Activated CD8-positive, alpha-beta memory T cell treated with anti-CD3 and anti-CD28 coated beads, Interleukin-2, amount 50 U/mL, for 24 hours (primary cell): ENCODE measurements around the gene UQCC5.

Source experiments
- DNase-seq: peaks from one replicate; pipeline ENCODE4 v3.0.0-alpha.2; 2020; ENCODE audit errors: extremely low read depth

UQCC5 gene

GRCh38 chr3:52503788-52504424 is 32.5 kb upstream of the UQCC5 start:
- DNase-seq = no peak

- no peak for DNase-seq
These were observed 31.4 kb upstream of the UQCC5 start for GRCh38 chr3:52504977-52505376.

- DNase-seq = no peak
These were observed 30.0 kb upstream of the UQCC5 start for GRCh38 chr3:52506266-52506966.

GRCh38 chr3:52507359-52507758 is 29.0 kb upstream of the UQCC5 start:
- no peak for DNase-seq

GRCh38 chr3:52509753-52510328 is 26.6 kb upstream of the UQCC5 start:
- no peak for DNase-seq

- no peak for DNase-seq
These were observed 24.9 kb upstream of the UQCC5 start for GRCh38 chr3:52511509-52511908.

GRCh38 chr3:52512105-52512504 is 24.3 kb upstream of the UQCC5 start:
- DNase-seq = no peak

- no peak for DNase-seq
These were observed 23.7 kb upstream of the UQCC5 start for GRCh38 chr3:52512727-52513126.

- no peak for DNase-seq
These were observed 23.1 kb upstream of the UQCC5 start for GRCh38 chr3:52513281-52513680.

- no peak for DNase-seq
These were observed 21.8 kb upstream of the UQCC5 start for GRCh38 chr3:52514576-52514975.

GRCh38 chr3:52515192-52515591 is 21.2 kb upstream of the UQCC5 start:
- DNase-seq = no peak

- DNase-seq = no peak
These were observed 19.8 kb upstream of the UQCC5 start for GRCh38 chr3:52516509-52517195.

- no peak for DNase-seq
These were observed 18.3 kb upstream of the UQCC5 start for GRCh38 chr3:52517796-52518722.

- no peak for DNase-seq
These were observed 17.5 kb upstream of the UQCC5 start for GRCh38 chr3:52518723-52519444.

- DNase-seq = no peak
These were observed 16.8 kb upstream of the UQCC5 start for GRCh38 chr3:52519445-52520140.

GRCh38 chr3:52520141-52520667 is 16.2 kb upstream of the UQCC5 start:
- DNase-seq = no peak

GRCh38 chr3:52520716-52521487 is 15.5 kb upstream of the UQCC5 start:
- no peak for DNase-seq

- no peak for DNase-seq
These were observed 14.9 kb upstream of the UQCC5 start for GRCh38 chr3:52521488-52521824.

GRCh38 chr3:52521881-52522650 is 14.3 kb upstream of the UQCC5 start:
- no peak for DNase-seq
